Breast epithelium (tissue), 3 donors: ENCODE data around the gene RPL35A.
A peak's percentile ranks its signal among the peaks of the same experiment; 100 is the strongest.

Experiments
- CTCF ChIP-seq, 3 donors: fragments of 450-650 bp; IDR thresholded peaks; one replicate each; pipeline ENCODE4 v1.5.1; 2016 to 2017; ENCODE audit warnings: antibody characterized with exemption in 3 of 3, mild to moderate bottlenecking in 3 of 3, moderate library complexity in 3 of 3
- POLR2A ChIP-seq: fragments of 450-650 bp; IDR thresholded peaks from one replicate; pipeline ENCODE4 v1.6.1; 2016; ENCODE audit warnings: antibody characterized with exemption, mild to moderate bottlenecking, moderate library complexity

DNA sequence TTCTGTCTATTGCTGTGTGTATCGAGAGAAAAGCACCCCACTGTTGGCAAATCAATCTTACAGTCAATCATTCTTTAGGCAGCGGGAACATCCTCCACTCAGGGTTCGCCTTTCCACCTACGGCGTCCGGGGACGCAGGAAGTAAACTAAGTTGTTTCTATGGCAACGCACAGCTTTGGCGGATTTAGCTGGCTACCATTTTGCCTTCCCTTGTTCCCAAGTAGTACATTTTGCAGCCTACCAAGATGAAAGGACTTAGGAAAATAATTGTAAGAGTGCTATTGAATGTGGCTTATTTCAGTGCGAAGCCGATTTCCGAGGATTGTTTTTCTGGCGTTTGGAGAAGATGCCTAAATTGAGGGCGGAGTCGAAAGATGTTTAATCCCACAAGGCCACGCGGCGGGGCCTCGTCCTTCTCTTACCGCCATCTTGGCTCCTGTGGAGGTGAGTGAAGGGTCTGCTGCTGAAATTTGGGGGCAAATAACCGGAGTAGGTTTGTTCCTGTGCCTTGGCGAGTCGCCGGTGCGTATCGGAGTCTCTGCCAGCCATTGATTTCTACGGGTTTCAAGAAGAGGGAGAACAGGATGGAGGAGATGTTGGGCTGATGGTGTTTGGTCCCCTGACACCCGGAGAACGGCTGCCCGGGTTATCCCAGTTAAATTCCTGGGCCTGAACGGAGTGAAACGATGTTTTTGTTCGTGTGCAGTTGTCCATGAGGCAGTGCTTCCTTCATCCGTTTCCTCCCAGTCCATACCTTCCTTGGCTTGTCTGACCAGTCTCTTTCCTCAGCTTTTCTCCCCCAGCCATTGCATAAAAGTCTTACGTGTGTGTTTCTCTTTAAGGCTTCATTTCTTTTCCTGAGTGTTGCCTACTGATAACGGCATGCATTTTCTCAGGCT is at the start of gene RPL35A:
- peak in 1 of 3 donors; percentile 3 for TF ChIP-seq CTCF (IDR thresholded peaks at IDR 0.05)
- TF ChIP-seq POLR2A, result peak; percentile 81
